Measurements from ENCODE around the gene DGKE. TPM values are rescaled to one million over a fixed set of nuclear protein-coding genes. Genes with fewer than 3 reads are reported as not detected.
A peak's percentile ranks its signal among the peaks of the same experiment; 100 is the strongest.

DGKE gene
- total and polyA plus RNA-seq, 8 donors = 1.8 to 7.6 (median 4.4) TPM

- TF ChIP-seq CTCF (IDR thresholded peaks at IDR 0.05) = no peak
- 75 to 76% methylated on average over 3 of the region's 3 CpGs for WGBS, 2 donors
- Histone ChIP-seq H3K4me3 (no peak overlapping the region), H3K36me3 (peaks cover 0 to 17% (median 13%) of the 10 kb centered on the region in 3 donors), H3K9me3 (no peaks in the 10 kb centered on the region), H3K27me3 (no peaks in the 10 kb centered on the region), H3K27ac (no peak overlapping the region), H3K4me1 (no peaks in the 10 kb centered on the region)
- DNase-seq = no peak
- no peak for FAIRE-seq
- no peak for ATAC-seq
- intact Hi-C loops (cut with DNase I) = no loop called here
Measured at GRCh38 chr17:56863974-56864373, 30.0 kb downstream of the DGKE start.

GRCh38 chr17:56866076-56866475, 32.1 kb downstream of the DGKE start:
- FAIRE-seq (no peak), DNase-seq (no peak), ATAC-seq (no peak)
- intact Hi-C loops (cut with DNase I) = no loop called here
- Histone ChIP-seq H3K4me3 (no peak overlapping the region), H3K9me3 (no peaks in the 10 kb centered on the region), H3K27ac (no peak overlapping the region), H3K36me3 (peaks cover 0 to 17% (median 0%) of the 10 kb centered on the region in 3 donors), H3K27me3 (no peaks in the 10 kb centered on the region), H3K4me1 (no peaks in the 10 kb centered on the region)
- WGBS, 2 donors = 92 to 97% methylated on average over 5 of the region's 5 CpGs
- no peak for TF ChIP-seq CTCF (IDR thresholded peaks at IDR 0.05)

GRCh38 chr17:56866496-56866895, 32.5 kb downstream of the DGKE start:
- ATAC-seq = peak in 2 of 4 donors; percentile 49 to 78
- no peaks in the 10 kb centered on the region for H3K4me1 ChIP-seq

GRCh38 chr17:56867948-56868376, 34.0 kb downstream of the DGKE start:
- 38 to 46% methylated on average over 2 of the region's 2 CpGs for WGBS, 2 donors
- no peaks in the 10 kb centered on the region for H3K4me1 ChIP-seq
- DNase-seq = no peak
- intact Hi-C loops (cut with DNase I) = no loop called here
- no peak overlapping the region for H3K27ac ChIP-seq
- TF ChIP-seq CTCF (IDR thresholded peaks at IDR 0.05) = no peak
- no peaks in the 10 kb centered on the region for H3K27me3 ChIP-seq
- no peak overlapping the region for H3K4me3 ChIP-seq
- H3K9me3 ChIP-seq = no peaks in the 10 kb centered on the region
- peak in 1 of 4 donors; percentile 21 for ATAC-seq
- no peak for FAIRE-seq
- H3K36me3 ChIP-seq = peaks cover 0 to 4% (median 0%) of the 10 kb centered on the region in 3 donors

More at GRCh38 chr17:56866496-56866895, 32.5 kb downstream of the DGKE start:
- no peaks in the 10 kb centered on the region for H3K27me3 ChIP-seq
- peaks cover 0 to 17% (median 0%) of the 10 kb centered on the region in 3 donors for H3K36me3 ChIP-seq
- FAIRE-seq (no peak), DNase-seq (no peak)
- no peak for TF ChIP-seq CTCF (IDR thresholded peaks at IDR 0.05)
- WGBS, 2 donors = 44 to 60% methylated on average over 3 of the region's 3 CpGs
- intact Hi-C loops (cut with DNase I) = no loop called here
- no peak overlapping the region for H3K4me3 ChIP-seq
- no peak overlapping the region for H3K27ac ChIP-seq
- no peaks in the 10 kb centered on the region for H3K9me3 ChIP-seq

- no peak for FAIRE-seq
- WGBS, 2 donors = 93% methylated on average over 3 of the region's 3 CpGs
- no peak for TF ChIP-seq CTCF (IDR thresholded peaks at IDR 0.05)
- DNase-seq = no peak
- Histone ChIP-seq H3K36me3 (no peaks in the 10 kb centered on the region), H3K9me3 (no peaks in the 10 kb centered on the region), H3K4me1 (no peaks in the 10 kb centered on the region), H3K27ac (no peak overlapping the region), H3K27me3 (no peaks in the 10 kb centered on the region), H3K4me3 (no peak overlapping the region)
- no peak for ATAC-seq
- intact Hi-C loops (cut with DNase I) = no loop called here
Measured at GRCh38 chr17:56868716-56869115, 34.8 kb downstream of the DGKE start.

Measured in pancreas (tissue), 10 donors.